HG03432 (cell line): Measurements from ENCODE around the gene OR56A3.

Experiments used
- ATAC-seq: cut with Tn5 transposase; IDR thresholded peaks from one replicate; pipeline ENCODE4 v1.9.1; 2021; ENCODE audit warnings: mild to moderate bottlenecking, moderate library complexity; ENCODE audit not compliant: unreplicated experiment

The OR56A3 gene

GRCh38 chr11:5968394-5968793 is 26.3 kb downstream of the OR56A3 start, which contains the start of gene OR56A5:
TSS of gene OR56A5 (minus strand) at chr11:5968494. CDS start at chr11:5968494, 0 bp downstream.
- no peak for ATAC-seq

GRCh38 chr11:5973530-5973929 is 31.5 kb downstream of the OR56A3 start:
- no peak for ATAC-seq

- ATAC-seq: no peak
Observed at GRCh38 chr11:5983443-5983842, 41.4 kb downstream of the OR56A3 start.

GRCh38 chr11:5986885-5987284 is 44.8 kb downstream of the OR56A3 start, which contains the start of gene OR52L1:
TSS of gene OR52L1 (minus strand) at chr11:5986985. CDS start at chr11:5986930, 55 bp downstream.
- ATAC-seq: no peak

GRCh38 chr11:5989203-5989602 is 47.2 kb downstream of the OR56A3 start:
- ATAC-seq: no peak

GRCh38 chr11:5992150-5992549 is 50.1 kb downstream of the OR56A3 start:
- peak; percentile 25 for ATAC-seq

GRCh38 chr11:5992604-5993251 is 50.7 kb downstream of the OR56A3 start:
- ATAC-seq: peak; percentile 59

- no peak for ATAC-seq
Observed at GRCh38 chr11:5994791-5995190, 52.7 kb downstream of the OR56A3 start.
